Activated naive CD8-positive, alpha-beta T cell treated with anti-CD3 and anti-CD28 coated beads for 36 hours (primary cell): ENCODE results near the gene ADD2. TPM values are rescaled to one million over a fixed set of nuclear protein-coding genes. Genes with fewer than 3 reads are reported as not detected.
A peak's percentile ranks its signal among the peaks of the same experiment; 100 is the strongest.

Source experiments
- DNase-seq: peaks from one replicate; pipeline ENCODE4 v3.0.0; 2021
- H3K27ac Mint-ChIP-seq: one replicate; pipeline ENCODE4 v1.8.0; 2022; ENCODE audit warnings: mild to moderate bottlenecking, moderate library complexity, mixed read lengths
- H3K27me3 Mint-ChIP-seq: one replicate; pipeline ENCODE4 v1.8.0; 2022; ENCODE audit warnings: mild to moderate bottlenecking, mixed read lengths
- H3K36me3 Mint-ChIP-seq: one replicate; pipeline ENCODE4 v1.8.0; 2021; ENCODE audit warnings: mild to moderate bottlenecking, mixed read lengths
- H3K4me1 Mint-ChIP-seq: one replicate; pipeline ENCODE4 v1.8.0; 2021; ENCODE audit warnings: mixed read lengths
- H3K4me3 Mint-ChIP-seq: one replicate; pipeline ENCODE4 v1.8.0; 2022; ENCODE audit warnings: mild to moderate bottlenecking, moderate library complexity, mixed read lengths
- H3K9me3 Mint-ChIP-seq: one replicate; pipeline ENCODE4 v1.8.0; 2022; ENCODE audit warnings: mixed read lengths
- total RNA-seq, 2 experiments: library from RNA; stranded (reverse); gene quantifications; one replicate each; pipeline ENCODE4 v1.2.3, GENCODE V29; 2021

The ADD2 gene
- total RNA-seq, 2 experiments from 2014 or later, result 33.2 to 36.1 TPM

DNA sequence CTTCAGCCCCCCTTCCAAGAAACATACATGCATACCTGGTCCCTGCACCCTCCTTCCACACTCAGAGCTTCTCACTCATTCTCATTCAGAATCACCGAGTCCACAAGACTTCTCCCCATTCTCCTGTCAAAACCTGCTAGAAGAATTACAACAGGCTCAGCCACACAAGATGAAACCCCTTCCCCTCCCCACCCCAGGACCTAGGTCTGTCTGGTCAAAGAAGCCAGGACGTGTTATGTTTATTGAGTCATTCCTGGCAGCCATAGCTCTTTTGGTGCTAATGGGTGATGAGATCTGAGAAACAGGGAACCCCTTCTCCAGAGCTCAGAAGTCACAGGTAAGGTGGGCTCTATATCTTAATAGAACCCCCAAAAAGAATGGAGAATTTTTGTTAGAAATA lies 1.4 kb upstream of the ADD2 start:
- peaks cover 13% of the 10 kb centered on the region for H3K4me1 Mint-ChIP-seq

DNA sequence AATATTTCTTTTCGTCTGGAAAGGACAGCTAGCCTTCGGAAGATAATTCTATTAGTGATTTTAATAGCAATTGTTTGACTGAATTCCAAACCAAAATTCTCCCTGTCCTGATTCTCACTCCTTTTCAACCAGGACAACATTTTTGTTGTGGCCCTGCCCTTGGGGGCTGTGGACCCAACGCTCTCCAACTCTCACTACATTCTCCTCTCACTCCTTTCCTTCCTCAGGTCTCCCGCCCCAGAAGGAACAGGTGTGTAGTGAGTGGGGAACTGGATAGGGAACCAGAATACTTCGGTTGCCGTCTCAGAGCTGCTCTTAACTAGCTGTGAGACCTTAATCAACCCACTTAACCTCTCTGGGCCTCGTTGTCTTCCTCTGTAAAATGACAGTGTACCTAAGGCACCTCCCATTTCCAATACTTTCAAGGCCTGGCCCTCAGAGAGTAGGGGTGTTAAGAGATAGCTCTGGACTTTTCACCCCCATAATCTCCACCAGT lies 638 bp upstream of the ADD2 start:
- DNase-seq, result no peak
- Mint-ChIP-seq H3K9me3 (no peaks in the 10 kb centered on the region), H3K4me1 (peaks cover 13% of the 10 kb centered on the region), H3K36me3 (no peaks in the 10 kb centered on the region), H3K4me3 (peak overlapping the region; percentile 63), H3K27ac (peak overlapping the region; percentile 60), H3K27me3 (peaks cover 19% of the 10 kb centered on the region)

More for the DNA sequence above, 1.4 kb upstream of the ADD2 start:
- Mint-ChIP-seq H3K9me3 (no peaks in the 10 kb centered on the region), H3K36me3 (no peaks in the 10 kb centered on the region), H3K27me3 (peaks cover 26% of the 10 kb centered on the region), H3K27ac (no peak overlapping the region), H3K4me3 (no peak overlapping the region)
- DNase-seq, result no peak

DNA sequence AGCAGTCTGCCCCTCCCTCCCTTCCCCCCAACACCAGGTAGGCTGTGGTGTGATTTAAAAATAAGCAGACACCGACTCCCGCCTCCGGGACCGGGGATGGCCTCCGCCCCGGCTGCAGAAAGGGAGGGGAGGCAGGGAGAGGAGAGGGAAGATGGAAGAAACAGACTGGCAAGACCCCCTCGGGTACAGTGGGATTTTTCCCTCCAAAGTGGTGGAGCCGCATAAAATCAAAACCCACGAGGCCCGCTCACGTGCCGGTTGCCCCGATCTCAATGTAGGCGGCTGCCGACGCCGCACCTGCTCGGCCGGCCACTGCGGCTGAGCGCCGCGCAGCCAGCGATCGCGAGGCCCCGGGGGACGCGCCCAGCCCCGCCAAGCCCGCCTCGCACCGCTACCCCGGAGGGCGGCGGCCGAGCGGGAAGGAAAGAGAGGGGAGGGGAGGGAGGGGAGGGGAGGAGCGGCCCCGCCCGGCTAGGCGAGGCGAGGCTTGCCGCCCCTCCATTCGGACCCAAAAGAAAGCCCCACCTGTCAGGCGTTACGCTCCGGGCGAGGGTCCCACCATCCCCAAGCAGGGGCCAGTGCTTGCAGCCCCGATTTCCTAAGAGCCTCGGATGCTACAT lies 811 bp downstream of the ADD2 start:
- peak overlapping the region; percentile 76 for H3K27ac Mint-ChIP-seq
- peaks cover 8% of the 10 kb centered on the region for H3K27me3 Mint-ChIP-seq
- H3K36me3 Mint-ChIP-seq, result no peaks in the 10 kb centered on the region
- H3K9me3 Mint-ChIP-seq, result no peaks in the 10 kb centered on the region
- peak overlapping the region; percentile 86 for H3K4me3 Mint-ChIP-seq
- peak; percentile 24 for DNase-seq
- peaks cover 13% of the 10 kb centered on the region for H3K4me1 Mint-ChIP-seq

DNA sequence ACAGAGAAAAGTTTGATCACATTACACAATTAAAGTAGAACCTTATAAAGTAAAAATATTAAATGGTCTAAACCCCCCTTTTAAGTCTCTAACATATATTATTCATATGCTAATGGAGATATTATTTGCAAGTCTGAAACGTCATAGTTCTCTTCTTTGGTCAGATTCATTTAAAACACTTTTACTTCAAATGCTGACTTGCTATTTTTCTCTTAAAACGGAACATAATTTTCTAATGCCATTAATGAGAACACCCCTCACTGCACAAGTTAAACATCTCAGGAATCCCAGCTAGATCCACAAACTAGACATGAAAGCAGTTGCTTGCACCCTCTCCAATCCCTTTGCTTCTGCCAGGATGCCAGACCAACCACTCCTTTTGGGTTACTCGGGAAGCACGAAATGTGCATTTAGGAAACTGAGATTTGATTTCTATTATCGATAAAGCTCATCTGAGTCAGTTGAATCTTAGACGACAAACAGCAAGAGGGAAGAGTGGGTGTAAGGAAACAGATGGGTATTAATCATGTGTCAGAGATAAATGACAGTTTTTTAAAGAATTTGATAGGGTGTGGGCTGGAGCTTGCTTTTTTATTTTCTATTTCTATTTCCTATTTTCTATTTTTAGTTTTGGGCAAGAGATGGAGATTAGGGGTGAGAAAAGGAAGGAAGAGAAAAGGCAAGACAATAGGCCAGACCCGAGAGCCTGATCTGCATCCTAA lies 1.5 kb downstream of the ADD2 start:
- Mint-ChIP-seq H3K4me1 (peaks cover 15% of the 10 kb centered on the region), H3K36me3 (no peaks in the 10 kb centered on the region), H3K9me3 (no peaks in the 10 kb centered on the region), H3K4me3 (peak overlapping the region; percentile 83), H3K27me3 (peaks cover 8% of the 10 kb centered on the region), H3K27ac (no peak overlapping the region)
- DNase-seq, result no peak

DNA sequence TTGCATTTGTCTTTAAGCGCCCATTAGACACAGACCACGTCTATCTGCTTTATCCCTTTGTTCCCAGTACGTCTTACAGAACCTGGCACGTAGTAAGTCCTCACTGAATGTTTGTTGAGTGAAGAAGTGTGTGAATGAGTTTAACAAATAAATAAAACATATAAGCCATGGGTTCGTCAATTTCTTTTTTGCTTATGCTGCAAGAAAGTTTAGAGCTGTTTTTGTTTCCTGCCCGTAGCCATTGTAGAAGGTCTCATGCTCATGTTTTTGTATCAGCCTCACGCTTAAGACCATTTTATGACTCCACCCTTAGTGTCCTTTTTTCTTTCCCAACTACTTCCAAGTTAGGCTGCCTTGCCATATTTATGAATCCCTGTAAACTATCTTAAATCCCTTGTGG lies 2.5 kb downstream of the ADD2 start:
- peaks cover 10% of the 10 kb centered on the region for H3K4me1 Mint-ChIP-seq
- peaks cover 3% of the 10 kb centered on the region for H3K27me3 Mint-ChIP-seq
- no peaks in the 10 kb centered on the region for H3K36me3 Mint-ChIP-seq
- no peak overlapping the region for H3K4me3 Mint-ChIP-seq
- no peak overlapping the region for H3K27ac Mint-ChIP-seq
- H3K9me3 Mint-ChIP-seq, result no peaks in the 10 kb centered on the region
- no peak for DNase-seq

DNA sequence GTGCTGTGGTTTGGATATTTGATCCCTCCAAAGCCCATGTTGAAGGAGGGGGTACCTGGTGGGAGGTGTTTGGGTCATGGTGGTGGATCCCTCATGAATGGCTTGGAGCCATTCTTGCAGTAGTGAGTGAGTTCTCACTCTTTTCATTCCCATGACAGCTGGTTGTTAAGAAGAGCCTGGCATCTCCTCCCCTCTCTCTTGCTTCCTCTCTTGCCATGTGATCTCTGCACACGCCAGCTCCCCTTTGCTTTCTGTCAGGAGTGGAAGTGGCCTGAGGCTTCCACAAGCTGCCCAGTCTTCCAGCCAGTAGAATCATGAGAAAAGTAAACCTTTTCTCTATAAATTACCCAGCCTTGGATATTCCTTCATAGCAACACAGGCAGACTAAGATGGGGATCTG lies 8.6 kb downstream of the ADD2 start:
- Mint-ChIP-seq H3K27me3 (no peaks in the 10 kb centered on the region), H3K4me3 (no peak overlapping the region), H3K27ac (no peak overlapping the region), H3K4me1 (peaks cover 2% of the 10 kb centered on the region), H3K9me3 (no peaks in the 10 kb centered on the region), H3K36me3 (no peaks in the 10 kb centered on the region)
- no peak for DNase-seq

DNA sequence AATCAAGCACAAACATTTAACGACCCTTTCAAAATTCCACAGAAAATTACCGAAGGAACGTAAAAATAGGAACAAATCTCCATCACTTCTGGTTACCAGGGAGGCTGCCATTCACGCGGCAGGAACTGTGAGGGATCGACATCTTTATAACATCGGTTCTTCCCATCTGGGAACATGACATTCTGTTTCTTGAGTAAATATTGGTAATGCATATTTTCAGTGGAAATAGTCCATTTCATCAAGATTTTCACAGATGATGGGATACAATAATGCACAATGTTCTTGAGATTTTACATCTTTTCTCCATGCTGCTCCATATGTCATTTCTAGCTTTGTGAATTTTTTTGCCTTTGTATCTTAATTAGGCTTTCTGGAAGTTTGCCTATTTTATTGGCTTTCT lies 10.0 kb downstream of the ADD2 start:
- no peak for DNase-seq
- no peak overlapping the region for H3K4me3 Mint-ChIP-seq

DNA sequence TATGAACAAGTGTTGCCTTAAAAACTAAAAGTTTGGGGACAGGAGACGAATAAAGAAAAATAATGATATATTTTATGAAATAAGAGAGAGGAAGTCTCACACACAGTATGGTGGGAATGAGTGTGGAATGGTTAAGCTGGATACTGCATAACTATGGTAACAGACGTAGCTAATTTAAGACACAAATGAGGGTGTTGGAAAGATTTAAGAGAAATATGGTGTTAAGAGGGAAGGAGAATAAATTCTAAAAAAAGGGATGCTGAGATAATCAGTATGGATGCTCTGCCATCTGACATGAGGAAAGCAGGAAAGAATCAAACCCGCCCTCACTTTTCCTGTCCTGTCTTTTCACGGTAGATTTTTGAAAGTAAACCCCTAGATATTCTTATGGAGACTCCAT lies 10.6 kb downstream of the ADD2 start:
- peaks cover 2% of the 10 kb centered on the region for H3K4me1 Mint-ChIP-seq
- H3K27me3 Mint-ChIP-seq, result no peaks in the 10 kb centered on the region
- H3K27ac Mint-ChIP-seq, result no peak overlapping the region
- no peaks in the 10 kb centered on the region for H3K36me3 Mint-ChIP-seq
- DNase-seq, result no peak
- no peak overlapping the region for H3K4me3 Mint-ChIP-seq
- H3K9me3 Mint-ChIP-seq, result no peaks in the 10 kb centered on the region

More for the DNA sequence above, 10.0 kb downstream of the ADD2 start:
- Mint-ChIP-seq H3K27ac (no peak overlapping the region), H3K9me3 (no peaks in the 10 kb centered on the region), H3K27me3 (no peaks in the 10 kb centered on the region), H3K36me3 (no peaks in the 10 kb centered on the region), H3K4me1 (peaks cover 2% of the 10 kb centered on the region)

DNA sequence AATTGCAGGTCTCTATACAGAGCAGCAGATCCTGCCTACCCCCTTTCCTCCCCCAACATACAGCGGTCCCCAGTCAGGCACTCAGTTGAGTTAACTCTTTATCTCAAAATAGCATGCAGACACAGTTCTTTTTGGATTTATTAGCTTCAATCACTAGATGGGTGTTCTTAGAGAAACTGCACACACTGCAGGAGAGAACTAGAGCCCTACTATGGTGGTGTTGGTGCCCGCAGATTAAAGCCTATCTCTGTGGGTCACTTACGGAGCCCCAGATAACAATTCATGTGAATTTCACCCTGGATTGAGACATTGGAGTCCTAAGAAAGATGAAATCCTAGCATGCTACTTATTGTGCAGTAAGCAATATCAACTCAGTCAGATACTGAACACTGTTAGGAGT lies 11.9 kb downstream of the ADD2 start:
- no peak overlapping the region for H3K27ac Mint-ChIP-seq
- no peak overlapping the region for H3K4me3 Mint-ChIP-seq
- no peak for DNase-seq
- no peaks in the 10 kb centered on the region for H3K27me3 Mint-ChIP-seq
- H3K9me3 Mint-ChIP-seq, result no peaks in the 10 kb centered on the region
- no peaks in the 10 kb centered on the region for H3K36me3 Mint-ChIP-seq
- H3K4me1 Mint-ChIP-seq, result no peaks in the 10 kb centered on the region

DNA sequence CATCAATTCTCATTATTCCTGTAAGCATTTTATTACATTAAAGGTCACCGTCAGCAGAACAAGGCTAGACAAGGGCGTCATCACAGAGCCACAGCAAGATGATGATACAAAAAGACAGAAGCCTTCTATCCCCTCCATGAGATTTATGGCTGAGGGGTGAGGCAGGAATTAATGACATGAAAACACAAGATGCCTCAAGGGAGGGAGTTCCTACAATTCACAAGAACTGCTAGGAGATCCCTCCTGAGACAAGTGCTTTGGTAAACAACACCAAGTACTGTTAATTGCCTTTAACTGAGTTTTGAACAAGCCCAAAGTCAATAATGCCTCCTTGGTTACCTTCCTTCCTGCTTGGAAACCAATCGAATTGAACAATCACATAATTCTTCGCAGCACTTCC lies 14.1 kb downstream of the ADD2 start:
- Mint-ChIP-seq H3K4me3 (no peak overlapping the region), H3K27me3 (no peaks in the 10 kb centered on the region), H3K9me3 (peaks cover 2% of the 10 kb centered on the region), H3K4me1 (peaks cover 6% of the 10 kb centered on the region), H3K27ac (no peak overlapping the region), H3K36me3 (peaks cover 7% of the 10 kb centered on the region)
- DNase-seq, result no peak

DNA sequence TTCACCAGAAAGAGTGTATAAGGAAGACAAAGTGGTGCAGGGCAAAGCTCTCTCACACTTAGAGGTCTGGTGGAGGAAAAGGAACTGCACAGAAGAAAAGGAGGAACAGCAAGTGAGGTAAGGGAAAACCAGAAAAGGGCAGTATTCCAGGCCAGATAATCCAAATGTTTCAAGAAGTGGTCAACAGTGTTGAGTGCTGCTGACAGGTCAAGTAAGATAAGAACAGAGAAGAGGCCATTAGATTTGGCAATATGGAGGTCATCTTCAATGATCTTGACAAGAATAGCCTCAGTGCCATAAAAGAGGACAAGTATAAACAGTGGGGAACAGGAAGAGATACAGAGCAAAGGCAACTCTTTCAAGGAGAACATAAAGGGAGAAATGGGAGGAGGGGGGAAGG lies 15.0 kb downstream of the ADD2 start:
- Mint-ChIP-seq H3K4me3 (no peak overlapping the region), H3K36me3 (peaks cover 12% of the 10 kb centered on the region), H3K9me3 (peaks cover 6% of the 10 kb centered on the region), H3K27me3 (no peaks in the 10 kb centered on the region), H3K4me1 (peaks cover 9% of the 10 kb centered on the region), H3K27ac (no peak overlapping the region)
- DNase-seq, result no peak

DNA sequence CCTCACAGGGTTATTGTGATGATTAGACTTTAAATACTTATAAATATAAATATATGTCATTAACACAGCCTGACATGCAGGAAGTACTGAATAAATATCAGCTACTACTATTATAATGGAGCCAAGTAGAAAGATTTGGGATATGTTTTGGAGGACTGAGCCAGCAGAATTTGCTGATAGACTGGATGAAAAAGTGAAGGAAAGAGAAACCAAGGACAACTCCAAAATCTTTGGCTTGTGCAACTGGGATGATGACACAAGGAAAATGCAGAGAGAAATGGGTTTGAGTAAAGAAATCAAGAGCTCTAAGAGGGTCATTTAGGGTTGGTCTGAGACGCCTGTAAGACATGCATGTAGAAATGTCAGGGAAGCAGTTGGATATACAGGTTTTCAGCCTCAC lies 15.6 kb downstream of the ADD2 start:
- H3K27ac Mint-ChIP-seq, result no peak overlapping the region
- H3K36me3 Mint-ChIP-seq, result peaks cover 15% of the 10 kb centered on the region
- H3K27me3 Mint-ChIP-seq, result no peaks in the 10 kb centered on the region
- peaks cover 12% of the 10 kb centered on the region for H3K4me1 Mint-ChIP-seq
- no peak for DNase-seq
- H3K9me3 Mint-ChIP-seq, result peaks cover 8% of the 10 kb centered on the region
- no peak overlapping the region for H3K4me3 Mint-ChIP-seq

DNA sequence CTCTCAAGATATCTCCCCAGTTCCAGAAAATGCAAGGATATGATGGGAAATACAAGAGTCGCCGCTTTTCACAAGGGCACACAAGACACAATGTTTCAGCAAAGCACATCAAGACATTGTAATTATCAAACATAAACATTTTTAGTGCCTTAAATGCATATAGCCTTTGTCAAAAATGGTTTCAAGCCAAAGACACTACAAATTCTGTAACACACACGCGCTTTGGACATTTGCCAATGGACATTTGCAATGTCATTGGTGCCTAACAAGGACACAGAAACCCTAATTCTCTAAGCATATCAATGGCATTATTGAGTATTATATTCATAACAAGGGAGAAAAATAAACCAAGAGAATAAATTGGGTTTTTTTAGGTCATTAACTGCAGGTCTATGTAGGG lies 16.1 kb downstream of the ADD2 start:
- Mint-ChIP-seq H3K27ac (no peak overlapping the region), H3K4me1 (peaks cover 14% of the 10 kb centered on the region), H3K36me3 (peaks cover 17% of the 10 kb centered on the region), H3K27me3 (no peaks in the 10 kb centered on the region), H3K4me3 (no peak overlapping the region), H3K9me3 (peaks cover 10% of the 10 kb centered on the region)
- no peak for DNase-seq

DNA sequence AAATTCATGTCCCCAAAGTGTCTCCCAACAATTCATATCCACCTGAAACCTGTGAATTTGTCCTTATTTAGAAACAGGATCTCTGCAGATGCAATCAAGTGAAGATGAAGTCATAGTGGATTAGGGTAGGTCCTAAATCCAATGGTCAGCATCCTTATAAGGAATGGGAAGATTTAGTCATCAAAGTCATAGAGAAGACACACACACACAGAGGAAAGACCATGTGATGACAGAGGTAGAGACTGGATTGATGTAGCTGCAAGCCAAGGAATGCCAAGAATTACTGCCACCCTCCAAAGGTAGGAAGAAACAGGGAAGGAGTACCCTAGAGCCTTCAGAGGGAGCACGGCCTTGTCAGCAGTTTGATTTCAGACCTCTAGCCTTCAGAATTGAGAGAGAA lies 17.7 kb downstream of the ADD2 start:
- H3K9me3 Mint-ChIP-seq, result peaks cover 10% of the 10 kb centered on the region
- H3K27me3 Mint-ChIP-seq, result no peaks in the 10 kb centered on the region
- peaks cover 16% of the 10 kb centered on the region for H3K4me1 Mint-ChIP-seq
- no peak overlapping the region for H3K4me3 Mint-ChIP-seq
- peaks cover 17% of the 10 kb centered on the region for H3K36me3 Mint-ChIP-seq
- no peak overlapping the region for H3K27ac Mint-ChIP-seq
- DNase-seq, result no peak

DNA sequence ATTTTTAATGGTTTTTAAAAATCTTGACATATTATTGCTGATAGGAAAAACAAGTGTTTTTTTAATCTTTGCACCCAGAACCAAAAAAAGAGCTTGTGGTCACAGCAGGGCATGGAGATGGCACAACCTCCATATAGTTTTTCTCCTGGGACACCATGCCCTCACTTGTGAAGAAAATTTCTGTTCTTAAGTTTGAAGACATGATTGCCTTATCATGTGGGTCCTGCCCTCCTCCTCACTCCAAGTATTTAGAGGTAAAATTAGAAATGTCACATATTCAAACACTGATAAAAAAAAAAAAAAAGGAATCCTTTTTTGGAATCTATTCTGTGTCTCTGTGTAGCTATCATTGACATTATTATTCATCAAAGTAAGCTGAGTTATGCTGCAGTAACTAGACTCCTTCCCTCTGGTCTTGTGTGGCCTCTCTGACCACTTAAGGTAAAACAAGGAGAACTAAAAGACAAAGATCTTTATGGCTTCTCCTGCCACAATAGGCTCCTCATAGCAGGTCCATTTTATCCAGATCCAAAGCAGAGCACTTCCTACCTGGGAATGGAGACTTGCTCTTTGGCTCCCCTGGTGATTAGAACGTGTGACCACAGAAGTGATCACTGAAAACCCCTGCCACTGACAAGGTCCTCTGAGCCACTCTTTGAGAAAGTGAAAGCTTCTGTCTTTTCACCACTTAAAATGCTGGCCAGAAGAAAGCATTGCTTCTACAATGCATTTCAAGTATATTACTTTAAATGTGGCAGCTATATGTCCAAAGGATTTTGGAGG lies 19.8 kb downstream of the ADD2 start:
- Mint-ChIP-seq H3K4me1 (peaks cover 16% of the 10 kb centered on the region), H3K27ac (no peak overlapping the region), H3K4me3 (no peak overlapping the region), H3K36me3 (peaks cover 17% of the 10 kb centered on the region), H3K9me3 (peaks cover 10% of the 10 kb centered on the region), H3K27me3 (no peaks in the 10 kb centered on the region)
- no peak for DNase-seq
